Nephron (organoid): Measurements from ENCODE around the gene REM2.

ENCODE experiments used
- H3K27ac Mint-ChIP-seq, 3 experiments: 2 replicates each; pipeline ENCODE4 v1.8.0; 2020; ENCODE audit warnings: mixed read lengths in 3 of 3, mild to moderate bottlenecking in 2 of 3, moderate library complexity in 1 of 3
- H3K27me3 Mint-ChIP-seq: 2 replicates; pipeline ENCODE4 v1.8.0; 2021; ENCODE audit warnings: low read depth, mild to moderate bottlenecking, moderate library complexity, mixed read lengths
- H3K36me3 Mint-ChIP-seq: 2 replicates; pipeline ENCODE4 v1.8.0; 2020; ENCODE audit warnings: low read depth, mixed read lengths
- H3K4me1 Mint-ChIP-seq: 2 replicates; pipeline ENCODE4 v1.8.0; 2020; ENCODE audit warnings: mixed read lengths
- H3K4me3 Mint-ChIP-seq, 3 experiments: 2 replicates each; pipeline ENCODE4 v1.8.0; 2020; ENCODE audit warnings: mild to moderate bottlenecking in 3 of 3, mixed read lengths in 3 of 3, moderate library complexity in 2 of 3
- H3K9me3 Mint-ChIP-seq: 2 replicates; pipeline ENCODE4 v1.8.0; 2020; ENCODE audit warnings: mixed read lengths
- CTCF ChIP-seq, 3 experiments: fragments of 200-600 bp; sonication (generic); IDR thresholded peaks; one replicate each; pipeline ENCODE4 v1.5.0; 2021; ENCODE audit warnings: antibody characterized with exemption in 3 of 3; ENCODE audit not compliant: unreplicated experiment in 3 of 3

The REM2 gene

DNA sequence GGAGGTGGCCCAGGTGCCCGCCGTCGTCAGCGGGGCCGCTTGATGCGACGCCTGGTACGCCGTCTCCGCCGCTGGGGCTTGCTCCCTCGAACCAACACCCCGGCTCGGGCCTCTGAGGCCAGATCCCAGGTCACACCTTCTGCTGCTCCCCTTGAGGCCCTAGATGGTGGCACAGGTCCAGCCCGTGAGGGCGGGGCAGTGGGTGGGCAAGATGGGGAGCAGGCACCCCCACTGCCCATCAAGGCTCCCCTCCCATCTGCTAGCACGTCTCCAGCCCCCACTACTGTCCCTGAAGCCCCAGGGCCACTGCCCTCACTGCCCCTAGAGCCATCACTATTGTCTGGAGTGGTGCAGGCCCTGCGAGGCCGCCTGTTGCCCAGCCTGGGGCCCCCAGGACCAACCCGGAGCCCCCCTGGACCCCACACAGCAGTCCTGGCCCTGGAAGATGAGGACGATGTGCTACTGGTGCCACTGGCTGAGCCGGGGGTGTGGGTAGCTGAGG lies 6.0 kb upstream of the REM2 start:
- Mint-ChIP-seq H3K36me3 (peaks cover 28% of the 10 kb centered on the region), H3K4me3 (no peak overlapping the region), H3K4me1 (peaks cover 15% of the 10 kb centered on the region), H3K27ac (no peak overlapping the region), H3K9me3 (no peaks in the 10 kb centered on the region), H3K27me3 (no peaks in the 10 kb centered on the region)
- TF ChIP-seq CTCF (IDR thresholded peaks at IDR 0.05; ENCODE audit: unreplicated experiment in 3 of 3): no peak

DNA sequence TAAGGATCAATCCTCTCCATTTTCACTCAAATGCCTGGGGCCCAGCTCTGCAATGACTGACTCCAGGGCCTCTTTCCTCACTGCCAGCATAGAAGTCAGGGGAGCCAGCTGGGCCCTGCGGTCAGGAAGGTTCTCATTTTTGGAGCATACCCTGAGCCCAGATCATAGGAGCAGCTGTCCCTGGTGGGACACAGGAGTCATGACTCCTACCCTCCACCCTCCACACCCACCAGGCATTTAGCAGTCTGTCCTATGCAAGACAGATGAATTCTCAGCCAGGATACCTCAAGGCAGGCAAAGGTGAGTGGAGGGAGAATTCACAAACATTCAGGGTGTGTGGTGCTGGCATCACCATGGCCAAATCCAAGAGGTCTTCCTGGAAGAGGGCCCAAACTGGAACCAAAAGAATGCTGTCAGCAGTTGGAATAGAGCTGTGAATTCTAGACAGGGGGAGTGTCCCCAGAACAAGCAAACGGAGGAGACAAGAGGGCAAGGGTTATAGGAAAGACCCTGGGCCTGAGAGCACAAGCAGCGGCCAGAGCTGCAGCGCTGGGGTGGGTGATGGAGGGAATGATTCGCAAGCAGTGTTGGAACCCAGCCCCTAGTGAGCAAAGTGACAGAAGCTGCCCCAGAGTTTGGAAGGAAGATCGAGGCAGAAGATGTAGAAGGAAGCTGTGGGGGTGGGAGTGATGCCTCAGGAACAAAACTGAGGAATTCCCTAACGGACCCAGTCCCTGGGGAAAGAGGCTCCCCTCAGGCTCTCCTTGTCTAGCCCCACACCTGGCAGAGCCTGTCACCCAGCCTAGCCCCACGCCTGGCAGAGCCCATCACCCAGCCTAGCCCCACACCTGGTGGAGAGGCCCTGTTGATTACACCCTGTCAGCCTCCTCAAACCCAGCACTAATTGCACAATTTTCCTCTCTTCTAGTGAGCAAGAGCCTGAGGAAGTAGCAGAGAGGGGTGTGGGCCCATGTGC lies 4.5 kb upstream of the REM2 start:
- TF ChIP-seq CTCF (IDR thresholded peaks at IDR 0.05; ENCODE audit: unreplicated experiment in 3 of 3): no peak
- Mint-ChIP-seq H3K36me3 (peaks cover 22% of the 10 kb centered on the region), H3K27me3 (no peaks in the 10 kb centered on the region), H3K27ac (peak overlapping the region in 1 of 3 experiments; percentile 4), H3K4me3 (no peak overlapping the region), H3K9me3 (no peaks in the 10 kb centered on the region), H3K4me1 (peaks cover 19% of the 10 kb centered on the region)

DNA sequence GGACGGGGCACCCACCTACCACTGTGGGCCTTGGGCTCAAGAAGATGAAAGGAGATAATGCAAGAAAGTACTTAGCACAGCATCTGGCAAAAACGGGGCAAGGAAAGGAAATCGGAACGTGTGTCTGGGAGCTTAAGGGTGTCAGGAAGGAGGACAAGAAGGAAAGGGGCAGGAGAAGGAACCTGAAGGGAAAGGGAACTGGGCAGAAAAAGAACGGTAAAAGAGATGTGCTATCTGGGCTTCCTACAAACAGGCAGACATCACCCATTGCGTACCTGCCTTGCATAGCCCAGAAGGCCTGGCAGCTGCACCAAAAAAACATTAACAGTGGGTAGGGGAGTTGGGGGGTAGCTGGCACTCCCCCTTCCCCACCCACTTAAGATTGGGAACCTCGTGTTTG lies 958 bp upstream of the REM2 start:
- peaks cover 12% of the 10 kb centered on the region for H3K36me3 Mint-ChIP-seq
- H3K9me3 Mint-ChIP-seq: no peaks in the 10 kb centered on the region
- peaks cover 5% of the 10 kb centered on the region for H3K27me3 Mint-ChIP-seq
- no peak for TF ChIP-seq CTCF (IDR thresholded peaks at IDR 0.05; ENCODE audit: unreplicated experiment in 3 of 3)
- H3K4me3 Mint-ChIP-seq: peak overlapping the region; percentile 19 to 51 (median 26)
- H3K27ac Mint-ChIP-seq: peak overlapping the region; percentile 51 to 91 (median 51)
- H3K4me1 Mint-ChIP-seq: peaks cover 46% of the 10 kb centered on the region

DNA sequence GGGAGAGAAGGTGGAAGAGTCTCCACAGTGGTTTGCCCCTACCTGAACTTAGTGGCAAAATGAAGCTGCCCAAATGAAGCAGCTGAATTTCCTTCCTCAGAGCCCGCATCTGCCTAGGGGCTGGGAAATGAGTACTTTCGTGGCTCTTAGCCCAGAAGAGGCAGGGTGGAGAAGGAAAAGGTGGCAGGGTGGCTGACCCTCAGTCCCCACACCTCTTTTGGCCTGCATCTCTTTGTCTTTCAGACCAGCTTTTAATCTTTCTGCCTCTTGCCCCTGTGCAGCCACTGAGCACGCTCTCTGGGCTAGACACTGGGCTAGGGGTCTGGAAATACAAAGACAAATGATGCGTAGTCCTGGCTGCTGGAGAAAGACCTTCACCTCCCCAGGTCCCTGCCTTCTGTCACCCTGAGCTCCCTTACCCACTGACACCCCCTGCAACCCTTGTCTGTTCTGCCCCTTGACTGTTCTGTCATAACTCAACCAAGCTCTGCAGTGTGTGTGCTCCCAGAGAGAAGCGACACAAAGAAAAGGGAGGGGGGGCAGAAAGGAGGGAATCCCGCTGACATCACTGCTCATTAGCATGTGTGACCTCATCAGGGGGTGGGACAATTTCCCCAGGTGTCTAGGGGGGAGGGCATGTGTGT lies 371 bp upstream of the REM2 start:
- Mint-ChIP-seq H3K27me3 (peaks cover 5% of the 10 kb centered on the region), H3K36me3 (peaks cover 9% of the 10 kb centered on the region), H3K4me3 (peak overlapping the region; percentile 82 to 85 (median 83)), H3K27ac (peak overlapping the region; percentile 88 to 93 (median 91)), H3K4me1 (peaks cover 52% of the 10 kb centered on the region), H3K9me3 (no peaks in the 10 kb centered on the region)
- TF ChIP-seq CTCF (IDR thresholded peaks at IDR 0.05; ENCODE audit: unreplicated experiment in 3 of 3): no peak

- Mint-ChIP-seq H3K27ac (peak overlapping the region; percentile 83 to 91 (median 88)), H3K4me1 (peaks cover 58% of the 10 kb centered on the region), H3K9me3 (no peaks in the 10 kb centered on the region), H3K27me3 (peaks cover 5% of the 10 kb centered on the region), H3K4me3 (peak overlapping the region; percentile 66 to 77 (median 76)), H3K36me3 (no peaks in the 10 kb centered on the region)
- TF ChIP-seq CTCF (IDR thresholded peaks at IDR 0.05; ENCODE audit: unreplicated experiment in 3 of 3): no peak
These were observed 1.2 kb downstream of the REM2 start for GRCh38 chr14:22884076-22884737.
